IPS-NIHi7 (cell line): ENCODE data around the gene SPINK6.
A peak's percentile ranks its signal among the peaks of the same experiment; 100 is the strongest.

Experiments used
- DNase-seq: peaks from one replicate; pipeline ENCODE4 v3.0.0; 2012; ENCODE audit warnings: mixed read lengths; ENCODE audit errors: extremely low spot score

The SPINK6 gene

GRCh38 chr5:148224117-148224742 lies 21.4 kb downstream of the SPINK6 start:
- no peak for DNase-seq

GRCh38 chr5:148228392-148228984 lies 25.6 kb downstream of the SPINK6 start:
- no peak for DNase-seq

GRCh38 chr5:148229840-148230239 lies 27.0 kb downstream of the SPINK6 start:
- DNase-seq: no peak

- no peak for DNase-seq
These were observed 27.4 kb downstream of the SPINK6 start for GRCh38 chr5:148230240-148230639.

GRCh38 chr5:148237785-148238417 lies 35.1 kb downstream of the SPINK6 start:
- no peak for DNase-seq

GRCh38 chr5:148238418-148238794 lies 35.6 kb downstream of the SPINK6 start, which contains the start of gene MARCOL:
MARCOL (plus strand) TSS chr5:148238525; CDS start chr5:148238598, 73 bp downstream.
- no peak for DNase-seq

- no peak for DNase-seq
These were observed 46.1 kb downstream of the SPINK6 start for GRCh38 chr5:148248894-148249293.

- no peak for DNase-seq
These were observed 52.6 kb downstream of the SPINK6 start for GRCh38 chr5:148255456-148255855.

- DNase-seq: peak; percentile 19
These were observed 56.4 kb downstream of the SPINK6 start for GRCh38 chr5:148259288-148259687.

- DNase-seq: no peak
These were observed 58.4 kb downstream of the SPINK6 start for GRCh38 chr5:148261221-148261620.
